HepG2 (cell line): ENCODE results near the gene FRAS1. TPM values are rescaled to one million over a fixed set of nuclear protein-coding genes. Genes with fewer than 3 reads are reported as not detected.

Experiments used
- ATAC-seq: fragments of 200-7000 bp; cut with Tn5 transposase; 3 replicates; pipeline ENCODE4 v1.9.1; 2020; ENCODE audit warnings: mild to moderate bottlenecking, moderate library complexity
- BruUV-seq: library from RNA; stranded (reverse); fragments of 400-500 nt; replicated peaks from 2 replicates; lab custom pipeline; 2021; lab: Mats Ljungman, UMichigan
- CTCF ChIA-PET: fragments of 300-600 bp; formaldehyde crosslinking; extraction: SDS; loops from one replicate; lab custom pipeline; 2021; ENCODE audit warnings: low total read pairs, inconsistent platforms, low intra/inter-chr PET ratio; lab: Yijun Ruan, JAX
- POLR2A ChIA-PET: fragments of 350-600 bp; sonication (Branson Sonifier 250); formaldehyde crosslinking; loops from one replicate; lab custom pipeline; 2020; ENCODE audit warnings: antibody characterized with exemption, inconsistent platforms; lab: Yijun Ruan, JAX
- DNase-seq: peaks from one replicate; pipeline ENCODE4 v3.0.0-alpha.2; 2015; ENCODE audit warnings: low spot score
- FAIRE-seq: peaks from 3 replicates; lab custom pipeline; 2011; peaks lifted over from hg19 to GRCh38; lab: Jason Lieb, UNC
- H2AFZ ChIP-seq: one replicate; pipeline ENCODE4 v1.6.1; 2011; ENCODE audit warnings: low read length, inconsistent platforms
- H3K27ac ChIP-seq: fragments of 300-600 bp; 3 replicates; pipeline ENCODE4 v1.8.0; 2011; ENCODE audit warnings: mixed run types, mild to moderate bottlenecking, mixed read lengths, low read length, inconsistent platforms; ENCODE audit not compliant: insufficient read depth; ENCODE audit errors: extremely low read length
- H3K27me3 ChIP-seq, 2 experiments: fragments of 200-600 bp in 1 of 2; 2 replicates in 1 of 2; 3 replicates in 1 of 2; pipeline versions ENCODE4 v1.6.0 to v1.8.0; 2011; ENCODE audit warnings: low read length in 2 of 2, mild to moderate bottlenecking in 2 of 2, moderate library complexity in 2 of 2, inconsistent platforms in 1 of 2; ENCODE audit not compliant: insufficient read depth in 2 of 2, control insufficient read depth in 1 of 2
- H3K36me3 ChIP-seq, 2 experiments: fragments of 200-600 bp in 1 of 2; replicated peaks in 1 of 2; 2 replicates in 1 of 2; 3 replicates in 1 of 2; pipeline versions ENCODE4 v1.5.1 to v1.8.0; 2011; ENCODE audit warnings: low read length in 2 of 2, inconsistent platforms in 1 of 2; ENCODE audit not compliant: insufficient read depth in 2 of 2, control insufficient read depth in 1 of 2
- H3K4me1 ChIP-seq: 2 replicates; pipeline ENCODE4 v1.5.1; 2012; ENCODE audit warnings: low read length, inconsistent platforms; ENCODE audit not compliant: insufficient read depth
- H3K4me2 ChIP-seq: 2 replicates; pipeline ENCODE4 v1.6.0; 2011; ENCODE audit warnings: low read depth, low read length, inconsistent platforms
- H3K4me3 ChIP-seq, 3 experiments: fragments of 200-600 bp in 1 of 3; sonication (generic), shearing (Covaris generic) in 1 of 3; replicated peaks in 1 of 3; 2 replicates each; pipeline ENCODE4 v1.5.1; 2011 to 2016; ENCODE audit warnings: low read length in 3 of 3, inconsistent platforms in 2 of 3, low read depth in 2 of 3, mild to moderate bottlenecking in 2 of 3, control low read depth in 1 of 3, mixed read lengths in 1 of 3; ENCODE audit not compliant: insufficient read depth in 1 of 3
- H3K79me2 ChIP-seq: one replicate; pipeline ENCODE4 v1.6.1; 2011; ENCODE audit warnings: low read length, inconsistent platforms; ENCODE audit not compliant: insufficient read depth
- H3K9ac ChIP-seq: 2 replicates; pipeline ENCODE4 v1.6.0; 2011; ENCODE audit warnings: mild to moderate bottlenecking, low read depth, low read length, inconsistent platforms; ENCODE audit not compliant: insufficient read depth
- H3K9me3 ChIP-seq: 2 replicates; pipeline ENCODE4 v1.5.1; 2012; ENCODE audit warnings: mild to moderate bottlenecking, low read length
- H4K20me1 ChIP-seq: 2 replicates; pipeline ENCODE4 v1.6.0; 2011; ENCODE audit warnings: inconsistent platforms, mild to moderate bottlenecking, low read length, moderate library complexity; ENCODE audit not compliant: insufficient read depth
- ATF2 ChIP-seq: sonication (generic); formaldehyde crosslinking; IDR thresholded peaks from 2 replicates; pipeline ENCODE4 v1.4.0; 2020; ENCODE audit warnings: missing genetic modification reagents
- GMEB1 ChIP-seq: sonication (generic); formaldehyde crosslinking; IDR thresholded peaks from 2 replicates; pipeline ENCODE4 v1.5.1; 2020; ENCODE audit warnings: missing genetic modification reagents, mild to moderate bottlenecking, borderline replicate concordance
- ISX ChIP-seq: sonication (generic); formaldehyde crosslinking; conservative IDR thresholded peaks from 2 replicates; pipeline ENCODE4 v1.5.0; 2020; ENCODE audit warnings: missing genetic modification reagents
- MIER2 ChIP-seq: IDR thresholded peaks from 2 replicates; pipeline ENCODE4 v1.6.1; 2016; ENCODE audit warnings: missing biosample characterization, missing genetic modification reagents
- MYNN ChIP-seq: sonication (generic); formaldehyde crosslinking; IDR thresholded peaks from 2 replicates; pipeline ENCODE4 v1.4.0; 2020; ENCODE audit warnings: mild to moderate bottlenecking, low read depth, missing genetic modification reagents
- SNAPC4 ChIP-seq: sonication (generic); formaldehyde crosslinking; IDR thresholded peaks from 2 replicates; pipeline ENCODE4 v1.4.0; 2020; ENCODE audit warnings: mild to moderate bottlenecking, missing genetic modification reagents
- TGIF2 ChIP-seq: IDR thresholded peaks from 2 replicates; pipeline ENCODE4 v1.6.1; 2016; ENCODE audit warnings: control low read depth, missing compliant biosample characterization
- THAP11 ChIP-seq: IDR thresholded peaks from 2 replicates; pipeline ENCODE4 v1.6.1; 2016; ENCODE audit warnings: missing biosample characterization, missing genetic modification reagents
- YY1 ChIP-seq: IDR thresholded peaks from 2 replicates; pipeline ENCODE4 v1.6.1; 2011; ENCODE audit warnings: low read length, low read depth, moderate library complexity, mild to moderate bottlenecking; ENCODE audit not compliant: insufficient read depth, insufficient replicate concordance
- ZFP41 ChIP-seq: sonication (generic); formaldehyde crosslinking; IDR thresholded peaks from 2 replicates; pipeline ENCODE4 v1.4.0; 2020; ENCODE audit warnings: mild to moderate bottlenecking, missing genetic modification reagents, borderline replicate concordance
- ZNF251 ChIP-seq: sonication (generic); formaldehyde crosslinking; IDR thresholded peaks from 2 replicates; pipeline ENCODE4 v1.9.0; 2021; ENCODE audit warnings: mild to moderate bottlenecking, missing genetic modification reagents
- ZNF275 ChIP-seq: sonication (generic); formaldehyde crosslinking; IDR thresholded peaks from 2 replicates; pipeline ENCODE4 v1.8.0; 2022; ENCODE audit warnings: missing genetic modification reagents, mild to moderate bottlenecking, inconsistent platforms, borderline replicate concordance
- ZNF383 ChIP-seq: sonication (generic); formaldehyde crosslinking; IDR thresholded peaks from 2 replicates; pipeline ENCODE4 v1.4.0; 2020; ENCODE audit warnings: missing genetic modification reagents, mild to moderate bottlenecking, borderline replicate concordance
- ZSCAN9 ChIP-seq: IDR thresholded peaks from 2 replicates; pipeline ENCODE4 v1.6.1; 2016; ENCODE audit warnings: borderline replicate concordance
- WGBS: methylation state at CpG from one replicate; pipeline ENCODE4 v1.1.6; 2017; ENCODE audit warnings: low lambda C conversion rate; 5-methylcytosine and 5-hydroxymethylcytosine counted together
- in situ Hi-C: cut with HindIII; loops from 2 replicates; pipeline ENCODE4 v1.10.0; 2017; ENCODE audit warnings: low pct_unique_long_range_greater_than_20kb; ENCODE audit not compliant: extremely low pct_ligation_motif_present
- intact Hi-C: fragments of 100-400 bp; cut with micrococcal nuclease; formaldehyde crosslinking; loops from one replicate; pipeline ENCODE4 v1.10.0; 2022; ENCODE audit not compliant: unreplicated experiment
- polyA plus RNA-seq, 8 experiments: library from polyadenylated mRNA; depleted of rRNA in 3 of 8; stranded (reverse) in 7 of 8; unstranded in 1 of 8; fragments of >200 nt; fragmentation: Illumina TruSeq in 4 of 8; extraction: Trizol in 4 of 8; gene quantifications; 2 replicates each; pipeline versions ENCODE4 v1.2.1 to v1.2.3, GENCODE V29; 2011 to 2016; ENCODE audit warnings: low read depth in 4 of 8, missing spikeins in 1 of 8, mixed read lengths in 1 of 8; ENCODE audit not compliant: insufficient read depth in 1 of 8
- total RNA-seq, 5 experiments: library from RNA; depleted of rRNA; stranded (reverse); fragments of >200 nt; fragmentation: Illumina TruSeq; extraction: Trizol; gene quantifications; 2 replicates each; pipeline ENCODE4 v1.2.3, GENCODE V29; 2016; ENCODE audit warnings: low read depth in 1 of 5

Gene FRAS1
- total and polyA plus RNA-seq, 2 of the 13 experiments (the other 11 are each of a cell fraction or from before 2014, with no cell fraction given): 22.5 to 31.6 TPM

GRCh38 chr4:78423790-78424189 lies 366.7 kb downstream of the FRAS1 start:
- Histone ChIP-seq H2AFZ (no peak overlapping the region), H3K4me2 (no peak overlapping the region), H3K4me3 (no peak overlapping the region), H3K9ac (no peak overlapping the region), H3K27ac (no peak overlapping the region), H3K36me3 (peaks cover 17 to 62% of the 10 kb centered on the region in 2 experiments), H3K9me3 (no peaks in the 10 kb centered on the region), H3K27me3 (no peaks in the 10 kb centered on the region; a peak in 1 of 5 replicates), H3K4me1 (peaks cover 14% of the 10 kb centered on the region; the same call in 1 of the 2 replicates), H4K20me1 (no peaks in the 10 kb centered on the region), H3K79me2 (no peaks in the 10 kb centered on the region)
- POLR2A ChIA-PET: no interaction called here
- ATAC-seq (no peak), FAIRE-seq (no peak), DNase-seq (no peak)
- intact Hi-C loops: no loop called here
- no TSS peak for BruUV-seq
- in situ Hi-C loops: no loop called here
- 97% methylated on average over 9 of the region's 9 CpGs for WGBS
- CTCF ChIA-PET: no interaction called here
- TF ChIP-seq ZNF251 (CRISPR knock-in tag) (no peak), ATF2 (CRISPR knock-in tag) (no peak), ISX (no peak), ZFP41 (CRISPR knock-in tag) (no peak), SNAPC4 (CRISPR knock-in tag) (no peak), THAP11 (CRISPR knock-in tag) (no peak), ZNF383 (CRISPR knock-in tag) (no peak), ZSCAN9 (no peak), GMEB1 (CRISPR knock-in tag) (no peak), TGIF2 (CRISPR knock-in tag) (no peak), YY1 (no peak), MYNN (no peak), MIER2 (CRISPR knock-in tag) (no peak), ZNF275 (no peak)
